ENCODE data around the gene U2AF1.
"Not testable (repeated sequence)": the region's sequence is repeated elsewhere in the genome, so short reads cannot be mapped to it uniquely, and the experiment has no call there.

U2AF1 gene

GRCh38 chr21:43106965-43107793, at the start of gene U2AF1:
Gene U2AF1 (minus strand): TSS chr21:43107570. CDS start chr21:43107494, 76 bp downstream.
- not testable (repeated sequence) for DNase-seq

- not testable (repeated sequence) for DNase-seq
These were observed 46.2 kb upstream of the U2AF1 start for GRCh38 chr21:43153601-43154000.

GRCh38 chr21:43149344-43149743, 42.0 kb upstream of the U2AF1 start:
- DNase-seq = not testable (repeated sequence)

GRCh38 chr21:43147999-43148398, 40.6 kb upstream of the U2AF1 start:
- DNase-seq = not testable (repeated sequence)

GRCh38 chr21:43146637-43147036, 39.3 kb upstream of the U2AF1 start:
- not testable (repeated sequence) for DNase-seq

GRCh38 chr21:43141407-43141806, 34.0 kb upstream of the U2AF1 start:
- DNase-seq = not testable (repeated sequence)

GRCh38 chr21:43138944-43139343, 31.6 kb upstream of the U2AF1 start:
- DNase-seq = not testable (repeated sequence)

GRCh38 chr21:43134520-43134919, 27.1 kb upstream of the U2AF1 start:
- DNase-seq = not testable (repeated sequence)

GRCh38 chr21:43130094-43130493, 22.7 kb upstream of the U2AF1 start:
- DNase-seq = not testable (repeated sequence)

- DNase-seq = not testable (repeated sequence)
These were observed 8.6 kb upstream of the U2AF1 start for GRCh38 chr21:43115956-43116355.

- DNase-seq = not testable (repeated sequence)
These were observed 7.1 kb upstream of the U2AF1 start for GRCh38 chr21:43114483-43114882.

GRCh38 chr21:43109006-43109405, 1.6 kb upstream of the U2AF1 start:
- not testable (repeated sequence) for DNase-seq

- not testable (repeated sequence) for DNase-seq
These were observed 807 bp upstream of the U2AF1 start for GRCh38 chr21:43108177-43108576.

GRCh38 chr21:43107794-43108137, 396 bp upstream of the U2AF1 start:
- not testable (repeated sequence) for DNase-seq

GRCh38 chr21:43104642-43105041, 2.7 kb downstream of the U2AF1 start:
- DNase-seq = not testable (repeated sequence)

GRCh38 chr21:43102281-43102680, 5.1 kb downstream of the U2AF1 start:
- DNase-seq = not testable (repeated sequence)

- DNase-seq = not testable (repeated sequence)
These were observed 5.7 kb downstream of the U2AF1 start for GRCh38 chr21:43101676-43102075.

GRCh38 chr21:43101000-43101399, 6.4 kb downstream of the U2AF1 start:
- DNase-seq = not testable (repeated sequence)

GRCh38 chr21:43091979-43092614, 15.3 kb downstream of the U2AF1 start:
- DNase-seq = not testable (repeated sequence)

GRCh38 chr21:43090947-43091346, 16.4 kb downstream of the U2AF1 start:
- not testable (repeated sequence) for DNase-seq

- DNase-seq = not testable (repeated sequence)
These were observed 17.9 kb downstream of the U2AF1 start for GRCh38 chr21:43089463-43089862.

- DNase-seq = not testable (repeated sequence)
These were observed 24.6 kb downstream of the U2AF1 start for GRCh38 chr21:43082587-43083300.

GRCh38 chr21:43076643-43077042, 30.7 kb downstream of the U2AF1 start:
- not testable (repeated sequence) for DNase-seq
